K562 (cell line): ENCODE data around the gene TBC1D1. TPM values are rescaled to one million over a fixed set of nuclear protein-coding genes. Genes with fewer than 3 reads are reported as not detected.

ENCODE experiments used
- ARHGAP35 ChIP-seq: fragments of 450-650 bp; IDR thresholded peaks from 2 replicates; pipeline ENCODE4 v1.6.1; 2018; ENCODE audit not compliant: partially characterized antibody
- EP300 ChIP-seq: IDR thresholded peaks from 2 replicates; pipeline ENCODE4 v1.6.1; 2012; ENCODE audit warnings: low read length, improper control_type of control experiment
- SMAD4 ChIP-seq: fragments of 250-450 bp; sonication (Bioruptor Pico); conservative IDR thresholded peaks from 2 replicates; pipeline ENCODE4 v1.8.0; 2021; ENCODE audit warnings: inconsistent platforms, mild to moderate bottlenecking, moderate library complexity
- ZKSCAN8 ChIP-seq: fragments of 200-800 bp; sonication (Bioruptor generic); IDR thresholded peaks from 2 replicates; pipeline ENCODE4 v1.6.1; 2016; ENCODE audit warnings: missing genetic modification characterization, missing compliant biosample characterization
- polyA plus RNA-seq, 8 experiments: library from polyadenylated mRNA; depleted of rRNA in 4 of 8; stranded (reverse) in 5 of 8; unstranded in 3 of 8; fragments of >200 nt; fragmentation: Nextera tagmentation in 2 of 8; fragmentation: Illumina TruSeq in 1 of 8; extraction: Ambion mirVana in 2 of 8; extraction: Trizol in 1 of 8; gene quantifications; 2 replicates each; pipeline versions ENCODE4 v1.2.1 to v1.2.3, GENCODE V29; 2011 to 2014; ENCODE audit warnings: inconsistent platforms in 1 of 8, missing spikeins in 1 of 8
- total RNA-seq, 7 experiments: library from RNA; depleted of rRNA in 6 of 7; stranded (reverse); fragments of >200 nt in 6 of 7; fragmentation: Illumina TruSeq in 2 of 7; extraction: Trizol in 2 of 7; gene quantifications; 2 replicates each; pipeline versions ENCODE4 v1.2.1 to v1.2.3, GENCODE V29; 2011 to 2021; ENCODE audit warnings: low replicate concordance in 1 of 7
- TF ChIP-seq, protein P1 (sequence below), 3 experiments: fragments of 200-800 bp in 1 of 3; fragments of 250-450 bp in 1 of 3; fragments of 450-650 bp in 1 of 3; sonication (Bioruptor Pico) in 1 of 3; sonication (Bioruptor generic) in 1 of 3; formaldehyde crosslinking in 1 of 3; IDR thresholded peaks; 2 replicates each; pipeline versions ENCODE4 v1.6.1 to v1.8.0; 2016 to 2022; ENCODE audit warnings: mild to moderate bottlenecking in 2 of 3, missing genetic modification characterization in 2 of 3, missing compliant biosample characterization in 1 of 3, moderate library complexity in 1 of 3
- TF ChIP-seq, protein P2 (sequence below), 2 experiments: fragments of 450-650 bp in 1 of 2; sonication (generic) in 1 of 2; formaldehyde crosslinking in 1 of 2; IDR thresholded peaks; 2 replicates each; pipeline versions ENCODE4 v1.7.1 to v1.9.0; 2016 to 2022; ENCODE audit warnings: inconsistent platforms in 1 of 2, mild to moderate bottlenecking in 1 of 2, missing genetic modification reagents in 1 of 2
- TF ChIP-seq, protein P3 (sequence below): sonication (generic); formaldehyde crosslinking; IDR thresholded peaks from 2 replicates; pipeline ENCODE4 v1.8.1; 2023; ENCODE audit warnings: mild to moderate bottlenecking, missing genetic modification reagents, moderate library complexity
- TF ChIP-seq, protein P4 (sequence below), 2 experiments: IDR thresholded peaks in 1 of 2; conservative IDR thresholded peaks in 1 of 2; 2 replicates each; pipeline ENCODE4 v1.6.1; 2016; ENCODE audit warnings: low read depth in 2 of 2, mild to moderate bottlenecking in 1 of 2, missing compliant biosample characterization in 1 of 2, missing genetic modification characterization in 1 of 2, moderate library complexity in 1 of 2

Gene TBC1D1
- total and polyA plus RNA-seq, 9 of the 15 experiments (the other 6 are each of a cell fraction or from before 2014, with no cell fraction given), result 0.59 to 14.2 (median 8.8) TPM

DNA sequence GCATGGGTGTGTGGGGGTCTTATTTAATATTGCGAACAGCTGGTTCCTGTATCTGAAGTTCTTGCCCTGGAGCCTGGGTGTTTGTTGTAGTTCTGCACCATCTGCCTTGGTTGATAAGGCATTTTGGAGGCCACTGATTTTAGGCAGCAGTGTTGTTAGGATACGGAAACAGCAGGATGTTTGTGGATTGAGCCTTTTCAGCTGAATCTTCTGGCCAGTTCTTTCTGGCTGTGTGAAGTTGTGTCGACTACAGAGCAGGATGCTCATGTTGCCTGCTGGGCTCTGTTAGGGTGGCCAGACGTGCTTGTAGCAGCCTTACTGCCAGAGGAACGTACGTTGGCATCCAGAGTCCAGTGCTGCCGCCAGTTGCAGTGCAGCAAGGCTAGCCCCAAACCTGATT, 203.5 kb downstream of the TBC1D1 start (continued):
- TF ChIP-seq, protein P1, sequence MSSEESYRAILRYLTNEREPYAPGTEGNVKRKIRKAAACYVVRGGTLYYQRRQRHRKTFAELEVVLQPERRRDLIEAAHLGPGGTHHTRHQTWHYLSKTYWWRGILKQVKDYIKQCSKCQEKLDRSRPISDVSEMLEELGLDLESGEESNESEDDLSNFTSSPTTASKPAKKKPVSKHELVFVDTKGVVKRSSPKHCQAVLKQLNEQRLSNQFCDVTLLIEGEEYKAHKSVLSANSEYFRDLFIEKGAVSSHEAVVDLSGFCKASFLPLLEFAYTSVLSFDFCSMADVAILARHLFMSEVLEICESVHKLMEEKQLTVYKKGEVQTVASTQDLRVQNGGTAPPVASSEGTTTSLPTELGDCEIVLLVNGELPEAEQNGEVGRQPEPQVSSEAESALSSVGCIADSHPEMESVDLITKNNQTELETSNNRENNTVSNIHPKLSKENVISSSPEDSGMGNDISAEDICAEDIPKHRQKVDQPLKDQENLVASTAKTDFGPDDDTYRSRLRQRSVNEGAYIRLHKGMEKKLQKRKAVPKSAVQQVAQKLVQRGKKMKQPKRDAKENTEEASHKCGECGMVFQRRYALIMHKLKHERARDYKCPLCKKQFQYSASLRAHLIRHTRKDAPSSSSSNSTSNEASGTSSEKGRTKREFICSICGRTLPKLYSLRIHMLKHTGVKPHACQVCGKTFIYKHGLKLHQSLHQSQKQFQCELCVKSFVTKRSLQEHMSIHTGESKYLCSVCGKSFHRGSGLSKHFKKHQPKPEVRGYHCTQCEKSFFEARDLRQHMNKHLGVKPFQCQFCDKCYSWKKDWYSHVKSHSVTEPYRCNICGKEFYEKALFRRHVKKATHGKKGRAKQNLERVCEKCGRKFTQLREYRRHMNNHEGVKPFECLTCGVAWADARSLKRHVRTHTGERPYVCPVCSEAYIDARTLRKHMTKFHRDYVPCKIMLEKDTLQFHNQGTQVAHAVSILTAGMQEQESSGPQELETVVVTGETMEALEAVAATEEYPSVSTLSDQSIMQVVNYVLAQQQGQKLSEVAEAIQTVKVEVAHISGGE (CRISPR knock-in tag; IDR thresholded peaks at IDR 0.05), result peak in 1 of 3 experiments; percentile 50; a peak in 1 of 6 replicates
- TF ChIP-seq, protein P2, sequence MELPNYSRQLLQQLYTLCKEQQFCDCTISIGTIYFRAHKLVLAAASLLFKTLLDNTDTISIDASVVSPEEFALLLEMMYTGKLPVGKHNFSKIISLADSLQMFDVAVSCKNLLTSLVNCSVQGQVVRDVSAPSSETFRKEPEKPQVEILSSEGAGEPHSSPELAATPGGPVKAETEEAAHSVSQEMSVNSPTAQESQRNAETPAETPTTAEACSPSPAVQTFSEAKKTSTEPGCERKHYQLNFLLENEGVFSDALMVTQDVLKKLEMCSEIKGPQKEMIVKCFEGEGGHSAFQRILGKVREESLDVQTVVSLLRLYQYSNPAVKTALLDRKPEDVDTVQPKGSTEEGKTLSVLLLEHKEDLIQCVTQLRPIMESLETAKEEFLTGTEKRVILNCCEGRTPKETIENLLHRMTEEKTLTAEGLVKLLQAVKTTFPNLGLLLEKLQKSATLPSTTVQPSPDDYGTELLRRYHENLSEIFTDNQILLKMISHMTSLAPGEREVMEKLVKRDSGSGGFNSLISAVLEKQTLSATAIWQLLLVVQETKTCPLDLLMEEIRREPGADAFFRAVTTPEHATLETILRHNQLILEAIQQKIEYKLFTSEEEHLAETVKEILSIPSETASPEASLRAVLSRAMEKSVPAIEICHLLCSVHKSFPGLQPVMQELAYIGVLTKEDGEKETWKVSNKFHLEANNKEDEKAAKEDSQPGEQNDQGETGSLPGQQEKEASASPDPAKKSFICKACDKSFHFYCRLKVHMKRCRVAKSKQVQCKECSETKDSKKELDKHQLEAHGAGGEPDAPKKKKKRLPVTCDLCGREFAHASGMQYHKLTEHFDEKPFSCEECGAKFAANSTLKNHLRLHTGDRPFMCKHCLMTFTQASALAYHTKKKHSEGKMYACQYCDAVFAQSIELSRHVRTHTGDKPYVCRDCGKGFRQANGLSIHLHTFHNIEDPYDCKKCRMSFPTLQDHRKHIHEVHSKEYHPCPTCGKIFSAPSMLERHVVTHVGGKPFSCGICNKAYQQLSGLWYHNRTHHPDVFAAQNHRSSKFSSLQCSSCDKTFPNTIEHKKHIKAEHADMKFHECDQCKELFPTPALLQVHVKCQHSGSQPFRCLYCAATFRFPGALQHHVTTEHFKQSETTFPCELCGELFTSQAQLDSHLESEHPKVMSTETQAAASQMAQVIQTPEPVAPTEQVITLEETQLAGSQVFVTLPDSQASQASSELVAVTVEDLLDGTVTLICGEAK (IDR thresholded peaks at IDR 0.05), result no peak
- TF ChIP-seq, protein P2 (CRISPR knock-in tag; IDR thresholded peaks at IDR 0.05), result no peak
- TF ChIP-seq, protein P3, sequence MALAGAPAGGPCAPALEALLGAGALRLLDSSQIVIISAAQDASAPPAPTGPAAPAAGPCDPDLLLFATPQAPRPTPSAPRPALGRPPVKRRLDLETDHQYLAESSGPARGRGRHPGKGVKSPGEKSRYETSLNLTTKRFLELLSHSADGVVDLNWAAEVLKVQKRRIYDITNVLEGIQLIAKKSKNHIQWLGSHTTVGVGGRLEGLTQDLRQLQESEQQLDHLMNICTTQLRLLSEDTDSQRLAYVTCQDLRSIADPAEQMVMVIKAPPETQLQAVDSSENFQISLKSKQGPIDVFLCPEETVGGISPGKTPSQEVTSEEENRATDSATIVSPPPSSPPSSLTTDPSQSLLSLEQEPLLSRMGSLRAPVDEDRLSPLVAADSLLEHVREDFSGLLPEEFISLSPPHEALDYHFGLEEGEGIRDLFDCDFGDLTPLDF (CRISPR knock-in tag), result no peak
- TF ChIP-seq SMAD4 (CRISPR knock-in tag) (0 out of 2 replicates have a peak, but pooled peaks have one; percentile 31), ARHGAP35 (no peak), ZKSCAN8 (CRISPR knock-in tag) (no peak), EP300 (no peak)
- TF ChIP-seq, protein P4, sequence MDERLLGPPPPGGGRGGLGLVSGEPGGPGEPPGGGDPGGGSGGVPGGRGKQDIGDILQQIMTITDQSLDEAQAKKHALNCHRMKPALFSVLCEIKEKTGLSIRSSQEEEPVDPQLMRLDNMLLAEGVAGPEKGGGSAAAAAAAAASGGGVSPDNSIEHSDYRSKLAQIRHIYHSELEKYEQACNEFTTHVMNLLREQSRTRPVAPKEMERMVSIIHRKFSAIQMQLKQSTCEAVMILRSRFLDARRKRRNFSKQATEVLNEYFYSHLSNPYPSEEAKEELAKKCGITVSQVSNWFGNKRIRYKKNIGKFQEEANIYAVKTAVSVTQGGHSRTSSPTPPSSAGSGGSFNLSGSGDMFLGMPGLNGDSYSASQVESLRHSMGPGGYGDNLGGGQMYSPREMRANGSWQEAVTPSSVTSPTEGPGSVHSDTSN (CRISPR knock-in tag; IDR thresholded peaks at IDR 0.05; ENCODE audit: low read depth), result no peak
- TF ChIP-seq, protein P4 (tag; conservative IDR thresholded peaks at IDR 0.05; ENCODE audit: low read depth), result no peak
